Endometrial microvascular endothelial cells (primary cell): ENCODE data around the gene DTD1. TPM values are rescaled to one million over a fixed set of nuclear protein-coding genes. Genes with fewer than 3 reads are reported as not detected.

Source experiments
- in situ Hi-C: cut with HindIII; loops from 2 replicates; pipeline ENCODE4 v1.10.0; 2017; ENCODE audit warnings: low sequenced_read_pairs, low pct_unique_long_range_greater_than_20kb; ENCODE audit errors: inconsistent ontology term
- total RNA-seq: library from RNA; depleted of rRNA; stranded (reverse); fragments of >200 nt; gene quantifications from one replicate; pipeline ENCODE4 v1.2.3, GENCODE V29; 2015; ENCODE audit errors: inconsistent ontology term

DTD1 gene
- total RNA-seq = 69.3 TPM

GRCh38 chr20:18587665-18588573, at the start of gene DTD1:
Gene DTD1, plus strand, starts transcription at chr20:18588054. Its CDS starts 19 bp downstream, at chr20:18588073.
- in situ Hi-C loops = no loop called here

DNA sequence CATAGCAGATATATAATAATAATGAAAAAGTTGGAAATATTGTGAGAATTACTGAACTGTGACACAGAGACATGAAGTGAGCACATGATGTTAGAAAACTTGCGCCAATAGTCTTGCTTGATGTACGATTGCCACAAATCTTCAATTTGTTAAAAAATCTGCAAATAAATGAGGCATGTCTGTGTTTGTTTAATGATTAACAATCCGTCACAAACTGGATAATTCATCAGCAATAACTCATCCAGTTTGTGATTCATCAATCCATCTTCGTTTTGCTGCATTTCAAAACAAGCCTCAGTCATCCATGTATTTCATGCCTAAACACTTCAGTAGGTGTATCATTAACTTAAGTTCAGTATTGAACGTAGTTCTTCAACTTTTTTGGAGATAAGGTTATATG, 46.1 kb upstream of the DTD1 start:
- in situ Hi-C loops = no loop called here

- in situ Hi-C loops = no loop called here
Observed at GRCh38 chr20:18543216-18543615, 44.6 kb upstream of the DTD1 start.

DNA sequence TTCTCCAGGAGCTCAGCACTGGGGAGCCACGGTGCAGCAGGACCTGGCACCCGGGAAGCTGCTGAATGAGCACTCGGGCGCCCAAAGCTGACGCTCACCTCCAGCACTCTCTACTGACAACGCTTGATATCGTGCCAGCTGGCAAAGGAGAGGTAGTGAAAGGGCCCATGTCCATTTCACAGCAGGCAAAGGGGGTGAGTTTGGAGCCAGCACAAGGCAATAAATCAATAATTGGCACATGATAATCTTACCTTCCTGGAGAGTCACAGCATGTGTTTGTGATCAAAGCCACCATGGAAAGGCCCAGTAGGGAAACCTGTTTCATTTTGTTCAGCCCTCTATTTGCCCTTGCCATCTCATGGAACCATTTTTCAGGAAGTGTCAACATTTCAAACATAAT, 43.9 kb upstream of the DTD1 start:
- in situ Hi-C loops = no loop called here

GRCh38 chr20:18545566-18545965, 42.3 kb upstream of the DTD1 start:
- in situ Hi-C loops = no loop called here

DNA sequence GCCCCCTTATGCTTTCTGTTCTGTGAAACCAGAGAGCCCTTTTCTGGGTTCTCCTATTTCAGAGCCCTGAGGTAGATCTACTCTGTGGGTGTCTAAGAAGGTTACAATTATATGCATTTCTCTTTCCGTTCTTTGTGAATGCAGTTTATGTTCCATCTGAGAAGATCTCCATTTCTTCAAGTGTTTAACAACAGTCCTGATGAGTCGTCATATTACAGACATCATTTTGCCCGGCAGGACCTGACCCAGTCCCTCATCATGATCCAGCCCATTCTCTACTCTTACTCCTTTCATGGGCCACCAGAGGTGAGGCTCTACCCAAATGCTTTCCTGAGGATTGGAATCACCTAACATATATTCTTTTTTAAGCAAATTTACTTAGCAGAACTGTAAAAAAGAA, 39.4 kb upstream of the DTD1 start:
- in situ Hi-C loops = no loop called here

DNA sequence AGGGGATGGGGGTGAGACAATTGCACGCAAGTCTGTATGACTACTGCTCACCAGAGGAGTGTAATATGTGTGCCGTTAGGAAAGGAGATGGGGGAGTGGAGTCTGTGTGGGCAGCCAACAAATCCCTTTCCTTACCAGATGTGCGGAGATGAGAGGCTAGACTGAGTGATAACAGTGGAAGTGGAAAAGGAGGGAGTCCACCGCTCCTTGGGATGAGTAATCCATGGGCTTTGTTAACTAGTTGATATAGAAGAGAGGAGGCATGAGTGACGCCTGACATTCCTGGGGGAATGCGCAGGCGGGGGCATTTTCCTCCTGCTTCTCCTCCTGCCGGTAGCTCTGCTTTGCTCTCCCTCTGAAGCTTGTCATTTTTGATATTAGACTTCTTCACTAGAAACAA, 34.1 kb upstream of the DTD1 start:
- in situ Hi-C loops = no loop called here

- in situ Hi-C loops = no loop called here
Observed at GRCh38 chr20:18566892-18567738, 20.7 kb upstream of the DTD1 start, which contains the start of gene SMIM26. Gene SMIM26, plus strand, starts transcription at chr20:18567432. Its CDS starts 47 bp downstream, at chr20:18567479.

DNA sequence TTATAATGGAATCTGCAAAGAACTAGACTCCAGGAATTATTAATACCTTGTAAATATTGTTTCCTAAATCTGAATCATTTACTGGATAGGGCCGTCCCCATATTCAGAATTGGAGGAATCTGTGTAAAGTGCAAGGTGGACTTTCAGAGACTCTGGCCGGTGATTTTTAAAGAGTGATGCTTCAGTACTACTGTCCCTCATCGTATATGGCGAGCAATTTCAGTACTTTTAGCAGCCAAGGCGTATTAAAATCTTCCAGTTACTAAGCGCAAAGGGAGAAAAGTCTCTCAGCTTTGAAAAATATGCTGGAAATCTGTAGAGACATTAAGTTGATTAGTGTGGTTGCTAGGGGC, 20.1 kb upstream of the DTD1 start:
- in situ Hi-C loops = no loop called here

- in situ Hi-C loops = no loop called here
Observed at GRCh38 chr20:18571009-18571408, 16.8 kb upstream of the DTD1 start.

- in situ Hi-C loops = no loop called here
Observed at GRCh38 chr20:18571578-18571977, 16.3 kb upstream of the DTD1 start.

- in situ Hi-C loops = no loop called here
Observed at GRCh38 chr20:18577942-18578341, 9.9 kb upstream of the DTD1 start.

- in situ Hi-C loops = no loop called here
Observed at GRCh38 chr20:18578581-18578980, 9.3 kb upstream of the DTD1 start.

- in situ Hi-C loops = no loop called here
Observed at GRCh38 chr20:18580012-18580411, 7.8 kb upstream of the DTD1 start.

DNA sequence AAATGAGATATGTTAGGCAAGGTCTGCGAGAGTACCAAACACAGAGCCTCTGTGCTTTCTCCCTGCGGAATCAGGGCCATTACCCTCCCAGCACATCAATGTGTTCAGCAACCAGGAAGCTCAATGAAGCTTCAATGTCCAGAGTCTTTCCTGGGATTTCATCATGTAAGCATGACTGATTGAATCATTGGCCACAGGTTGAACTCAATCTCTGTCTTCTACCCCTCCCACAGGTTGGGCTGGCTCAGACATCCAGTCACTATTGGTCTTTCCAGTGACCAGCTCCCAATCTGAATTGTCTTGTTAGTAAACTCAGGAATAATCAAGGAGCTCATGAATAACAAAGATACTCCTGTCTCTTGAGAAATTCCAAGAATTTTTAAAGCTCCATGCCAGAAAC, 2.7 kb upstream of the DTD1 start:
- in situ Hi-C loops = no loop called here

- in situ Hi-C loops = no loop called here
Observed at GRCh38 chr20:18588574-18588933, 700 bp downstream of the DTD1 start.

GRCh38 chr20:18589941-18590674, 2.3 kb downstream of the DTD1 start:
- in situ Hi-C loops = no loop called here

DNA sequence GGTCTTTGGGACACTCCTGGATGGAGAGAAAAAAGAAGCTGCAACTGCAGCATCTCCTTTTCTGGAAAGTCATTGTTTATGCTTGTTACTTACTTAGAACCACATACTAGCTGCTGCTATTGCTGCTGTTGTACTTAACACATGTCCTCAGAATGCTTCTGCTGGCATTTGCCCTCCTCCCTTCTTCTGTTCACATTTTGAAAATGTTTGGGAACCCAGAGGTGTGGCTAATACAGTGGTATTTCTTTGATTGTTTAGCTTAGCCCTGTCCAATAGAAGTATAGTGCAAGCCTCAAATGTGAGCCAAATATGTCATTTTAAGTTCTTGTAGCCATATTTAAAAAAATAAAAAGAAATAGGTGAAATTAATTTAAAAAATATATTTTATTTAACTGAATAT, 8.4 kb downstream of the DTD1 start:
- in situ Hi-C loops = no loop called here

DNA sequence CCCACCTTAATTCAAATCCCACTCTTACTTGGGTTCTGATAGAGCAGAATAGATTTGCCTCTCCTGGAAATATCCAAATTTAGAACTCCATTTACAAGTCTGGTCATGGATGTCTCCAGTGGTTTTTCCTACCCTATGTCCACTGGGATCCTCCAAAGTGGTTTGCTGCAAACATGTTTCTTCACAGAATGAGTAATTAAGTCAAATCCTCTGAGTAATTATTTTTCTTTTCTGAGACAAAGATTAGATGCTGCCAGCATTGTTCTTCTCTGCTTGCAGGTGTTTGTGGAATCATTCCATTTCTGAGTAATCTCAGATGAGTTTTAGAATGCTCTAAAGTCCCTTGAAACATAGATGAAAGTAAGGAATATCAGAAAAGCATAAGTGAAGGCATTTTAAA, 21.9 kb downstream of the DTD1 start:
- in situ Hi-C loops = no loop called here
